GM12874 (cell line): ENCODE results near the gene MYO1B.

Experiments used
- TF ChIP-seq, protein P1 (sequence below): IDR thresholded peaks from 2 replicates; pipeline ENCODE4 v1.5.1; 2011; ENCODE audit warnings: low read depth, mild to moderate bottlenecking, control low read depth, low read length, moderate library complexity; ENCODE audit not compliant: insufficient read depth

MYO1B gene

DNA sequence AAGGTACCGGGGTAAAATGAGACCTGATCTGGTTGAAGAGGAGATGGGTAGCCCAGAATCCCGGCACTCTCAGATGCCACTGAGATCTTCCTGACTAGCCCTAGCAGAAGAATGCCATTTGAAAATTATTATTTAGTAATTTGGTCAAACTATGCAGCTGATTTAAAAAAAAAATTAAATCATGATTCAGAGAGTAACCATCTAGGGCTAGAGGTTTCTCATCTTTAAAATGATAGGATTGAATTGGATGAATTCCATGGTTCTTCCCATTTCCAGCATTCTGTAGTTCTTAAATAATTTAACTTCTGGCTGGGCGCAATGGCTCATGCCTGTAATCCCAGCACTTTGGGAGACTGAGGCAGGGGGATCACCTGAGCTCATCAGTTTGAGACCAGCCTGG lies 106.1 kb downstream of the MYO1B start:
- TF ChIP-seq, protein P1, sequence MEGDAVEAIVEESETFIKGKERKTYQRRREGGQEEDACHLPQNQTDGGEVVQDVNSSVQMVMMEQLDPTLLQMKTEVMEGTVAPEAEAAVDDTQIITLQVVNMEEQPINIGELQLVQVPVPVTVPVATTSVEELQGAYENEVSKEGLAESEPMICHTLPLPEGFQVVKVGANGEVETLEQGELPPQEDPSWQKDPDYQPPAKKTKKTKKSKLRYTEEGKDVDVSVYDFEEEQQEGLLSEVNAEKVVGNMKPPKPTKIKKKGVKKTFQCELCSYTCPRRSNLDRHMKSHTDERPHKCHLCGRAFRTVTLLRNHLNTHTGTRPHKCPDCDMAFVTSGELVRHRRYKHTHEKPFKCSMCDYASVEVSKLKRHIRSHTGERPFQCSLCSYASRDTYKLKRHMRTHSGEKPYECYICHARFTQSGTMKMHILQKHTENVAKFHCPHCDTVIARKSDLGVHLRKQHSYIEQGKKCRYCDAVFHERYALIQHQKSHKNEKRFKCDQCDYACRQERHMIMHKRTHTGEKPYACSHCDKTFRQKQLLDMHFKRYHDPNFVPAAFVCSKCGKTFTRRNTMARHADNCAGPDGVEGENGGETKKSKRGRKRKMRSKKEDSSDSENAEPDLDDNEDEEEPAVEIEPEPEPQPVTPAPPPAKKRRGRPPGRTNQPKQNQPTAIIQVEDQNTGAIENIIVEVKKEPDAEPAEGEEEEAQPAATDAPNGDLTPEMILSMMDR: no peak

DNA sequence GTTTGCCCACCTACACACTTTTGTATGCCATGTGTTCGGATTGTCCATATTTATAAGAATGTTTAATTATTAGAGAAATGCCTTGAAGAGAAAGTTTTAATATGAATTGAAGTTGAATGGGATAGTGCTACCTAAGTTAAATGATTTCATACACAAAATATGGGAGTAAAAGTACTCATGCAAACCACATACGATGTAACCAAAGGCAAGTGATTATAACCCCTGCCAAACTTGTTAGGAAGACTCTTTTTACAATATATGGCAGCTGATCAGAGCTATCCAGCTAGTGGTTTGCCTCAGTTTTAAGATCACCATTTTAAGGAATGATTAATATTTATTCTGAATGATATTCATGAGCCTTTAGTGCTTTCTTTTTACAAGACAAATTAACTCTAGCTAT lies 106.7 kb downstream of the MYO1B start:
- TF ChIP-seq, protein P1: no peak

DNA sequence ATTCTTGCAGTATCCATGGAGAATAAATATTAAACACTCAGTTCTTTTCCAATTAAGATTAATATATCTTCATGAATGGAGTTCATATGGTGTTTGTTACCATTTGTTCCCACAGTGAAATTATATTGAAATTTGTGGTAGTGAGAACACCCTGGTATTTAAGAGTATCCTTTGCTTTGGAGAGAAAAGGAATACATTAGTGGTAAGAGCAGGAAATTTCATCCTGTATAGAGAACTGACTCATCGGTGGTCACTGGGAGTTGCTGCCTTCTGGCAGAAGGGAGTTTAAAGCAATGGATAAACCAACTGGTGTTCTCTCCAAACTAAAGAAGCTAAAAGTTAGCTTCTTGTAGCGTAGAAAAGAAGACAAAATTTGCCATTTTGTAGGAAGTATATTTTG lies 107.3 kb downstream of the MYO1B start:
- TF ChIP-seq, protein P1: no peak

DNA sequence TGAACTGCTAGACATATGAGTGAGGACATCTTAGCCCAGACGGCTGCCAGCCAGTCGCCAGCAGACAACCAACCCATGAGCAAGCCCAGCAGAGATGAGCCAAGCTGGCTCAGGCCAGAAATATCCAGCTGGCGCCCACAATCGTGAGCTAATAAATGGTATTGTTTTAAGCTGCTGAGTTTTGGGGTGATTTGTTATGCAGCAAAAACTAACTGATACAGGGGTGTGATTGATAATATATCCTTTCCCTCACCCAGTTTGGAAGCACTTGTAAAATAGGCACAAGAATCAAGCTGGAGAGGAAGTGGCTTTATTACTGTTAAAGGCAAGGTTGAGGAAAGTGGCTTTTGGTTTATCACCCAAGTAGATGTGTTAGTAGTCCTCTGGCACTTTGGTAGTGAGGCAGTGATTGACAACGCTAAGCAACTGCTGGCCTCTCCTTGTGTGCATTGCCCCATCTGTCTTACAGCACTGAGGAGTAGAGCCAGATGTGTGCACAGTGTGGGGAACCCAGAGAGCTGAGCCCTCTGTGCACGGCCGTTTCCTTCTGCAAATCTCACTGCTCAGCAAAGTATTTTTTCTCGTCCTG lies 110.1 kb downstream of the MYO1B start:
- TF ChIP-seq, protein P1: no peak

DNA sequence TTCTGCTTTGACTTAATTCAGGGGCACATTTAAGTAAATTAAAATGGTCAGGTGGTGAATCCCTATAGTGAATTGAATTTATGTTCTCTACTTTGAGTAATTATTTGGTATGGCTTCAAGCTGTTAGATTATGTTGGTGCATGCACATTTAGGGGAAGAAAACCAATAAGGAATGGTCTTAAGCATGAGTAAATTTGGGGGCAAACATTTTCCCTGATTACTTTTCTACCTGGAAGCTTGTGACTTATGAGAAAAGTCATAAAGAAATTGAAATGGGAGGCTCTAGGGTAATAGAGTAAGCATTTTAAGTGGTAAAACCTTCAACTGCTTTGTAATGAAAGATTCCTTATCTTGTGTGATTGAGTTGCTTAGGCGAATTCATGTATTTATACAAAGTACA lies 112.5 kb downstream of the MYO1B start:
- TF ChIP-seq, protein P1: no peak

DNA sequence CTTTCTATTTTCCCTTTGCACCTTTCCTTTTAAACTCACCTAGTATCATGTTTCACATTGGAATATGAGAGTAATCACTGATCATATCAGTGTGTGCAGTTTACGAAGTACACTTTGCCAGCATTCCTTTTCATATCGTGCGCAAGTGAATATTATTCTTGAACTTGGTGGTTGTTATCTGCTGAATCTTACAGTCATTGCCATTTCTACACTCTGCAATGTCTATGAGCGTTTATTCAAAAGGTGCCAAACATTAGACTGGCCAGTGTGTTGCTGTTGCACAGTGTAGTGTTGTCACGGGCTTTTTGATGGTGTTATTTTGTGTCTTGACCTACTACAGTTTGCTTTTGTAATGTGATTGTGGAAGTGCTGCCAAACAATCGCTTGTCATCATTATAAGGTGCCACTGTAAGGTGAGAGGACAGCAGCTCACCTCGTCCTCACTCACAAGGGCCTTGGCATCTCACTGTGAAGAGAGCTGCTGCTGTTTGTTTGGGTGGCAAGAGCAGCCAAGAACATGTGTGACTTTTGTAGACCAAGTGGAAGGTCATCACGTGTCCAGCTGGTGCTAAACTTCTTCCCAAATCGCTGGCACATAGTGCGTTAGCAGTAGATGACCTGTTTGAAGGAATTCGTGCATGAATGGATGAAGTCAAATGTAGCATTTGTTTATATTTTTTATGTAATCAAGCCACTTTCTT lies 113.3 kb downstream of the MYO1B start:
- TF ChIP-seq, protein P1: no peak

DNA sequence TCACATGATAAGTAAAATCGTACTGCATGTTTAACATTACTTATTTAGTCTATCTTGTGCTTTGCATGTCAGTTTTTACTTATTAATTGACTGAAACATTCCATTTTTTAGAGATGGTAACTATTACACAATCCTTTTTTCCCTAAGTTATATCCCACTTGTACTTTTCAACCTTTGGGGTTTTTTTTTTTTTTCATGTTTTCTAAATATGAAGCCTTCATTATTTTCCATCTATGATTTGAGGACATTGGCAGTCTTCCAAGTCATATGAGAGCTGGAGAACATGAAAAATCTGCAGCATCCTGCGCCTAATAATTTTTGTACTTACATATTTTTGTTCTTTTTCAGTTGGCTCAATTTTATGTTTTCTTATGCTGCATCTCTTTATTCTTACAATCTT lies 113.9 kb downstream of the MYO1B start:
- TF ChIP-seq, protein P1: no peak
